Measurements from ENCODE around the gene ERMP1.
"Not testable (repeated sequence)": the region's sequence is repeated elsewhere in the genome, so short reads cannot be mapped to it uniquely, and the experiment has no call there.

The ERMP1 gene

GRCh38 chr9:5832538-5833529 is at the start of gene ERMP1:
Gene ERMP1, minus strand, starts transcription at chr9:5833117. Its CDS starts 90 bp downstream, at chr9:5833027.
- DNase-seq = peak; percentile 60

GRCh38 chr9:5882244-5883012 is 49.5 kb upstream of the ERMP1 start:
- not testable (repeated sequence) for DNase-seq

DNA sequence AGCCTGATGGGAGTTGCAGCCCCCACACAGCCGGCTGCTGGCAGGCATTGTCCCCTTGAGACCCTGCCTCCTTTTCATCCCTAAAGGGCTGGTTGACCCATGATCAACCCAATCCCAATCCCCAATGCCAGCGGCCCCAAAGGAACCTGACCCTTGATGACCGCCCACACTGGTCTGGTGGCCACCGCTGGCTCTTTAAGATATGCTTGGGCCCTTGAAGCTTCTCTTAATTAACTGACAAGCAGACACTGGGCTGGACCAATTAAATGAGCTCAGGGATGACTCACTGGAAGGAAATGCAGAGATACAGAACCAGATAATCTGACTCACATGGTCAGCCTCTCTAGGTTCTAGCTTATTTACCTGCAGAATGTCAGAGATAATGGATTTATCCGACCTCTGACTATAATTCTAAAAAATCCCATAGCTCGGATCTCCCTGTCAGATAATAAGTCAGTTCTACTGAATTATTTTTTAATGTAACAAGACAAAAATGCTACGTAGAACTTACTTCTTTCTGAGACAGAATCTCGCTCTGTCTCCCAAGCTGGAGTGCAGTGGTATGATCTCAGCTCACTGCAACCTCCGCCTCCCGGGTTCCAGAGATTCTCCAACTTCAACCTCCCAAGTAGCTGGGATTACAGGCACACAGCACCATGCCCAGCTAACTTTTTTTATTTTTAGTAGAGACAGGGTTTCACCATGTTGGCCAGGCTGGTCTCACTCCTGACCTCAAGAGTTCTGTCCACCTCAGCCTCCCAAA is 46.7 kb upstream of the ERMP1 start:
- DNase-seq = no peak

DNA sequence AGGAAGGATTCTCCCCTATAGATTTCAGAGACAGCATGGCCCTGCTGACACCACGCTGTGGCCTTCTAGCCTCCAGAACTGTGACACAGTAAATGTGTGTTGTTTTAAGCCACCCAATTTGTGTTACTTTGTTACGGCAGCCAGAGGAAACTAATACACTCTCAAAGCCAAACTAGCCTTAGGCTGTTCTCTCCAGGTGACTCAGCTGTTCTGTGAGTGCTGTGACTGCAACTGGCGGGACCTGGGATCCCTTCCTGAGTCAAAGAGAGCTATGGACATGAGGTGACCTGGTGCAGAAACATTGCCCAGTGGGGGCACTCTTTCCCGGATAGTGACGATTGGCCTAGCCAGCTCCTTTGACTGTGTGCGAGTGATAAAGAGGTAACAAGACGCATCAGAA is 43.8 kb upstream of the ERMP1 start:
- DNase-seq = no peak

- DNase-seq = no peak
Observed at GRCh38 chr9:5876026-5876425, 43.1 kb upstream of the ERMP1 start.

GRCh38 chr9:5874048-5874447 is 41.1 kb upstream of the ERMP1 start:
- DNase-seq = no peak

- DNase-seq = no peak
Observed at GRCh38 chr9:5873439-5873838, 40.5 kb upstream of the ERMP1 start.

GRCh38 chr9:5872511-5872910 is 39.6 kb upstream of the ERMP1 start:
- DNase-seq = no peak

DNA sequence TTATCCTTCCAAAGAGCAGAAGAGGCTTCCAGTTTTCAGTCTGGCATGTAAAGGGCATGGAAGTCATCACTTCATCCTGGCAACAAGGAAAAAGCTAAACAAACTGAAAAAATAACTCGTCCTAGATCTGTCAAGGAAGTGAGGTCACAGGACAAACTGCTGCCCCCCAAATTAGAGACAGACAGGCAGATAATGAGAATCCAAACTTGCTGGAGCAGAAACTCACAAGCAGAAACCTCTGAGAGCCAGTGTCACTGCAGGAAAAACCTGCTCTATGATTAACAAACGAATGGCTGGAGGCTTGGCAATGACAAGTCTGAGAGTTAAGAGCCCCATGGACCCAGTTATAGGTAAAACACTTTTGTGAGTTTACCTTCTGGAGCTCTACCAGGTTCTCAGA is 38.9 kb upstream of the ERMP1 start:
- no peak for DNase-seq

DNA sequence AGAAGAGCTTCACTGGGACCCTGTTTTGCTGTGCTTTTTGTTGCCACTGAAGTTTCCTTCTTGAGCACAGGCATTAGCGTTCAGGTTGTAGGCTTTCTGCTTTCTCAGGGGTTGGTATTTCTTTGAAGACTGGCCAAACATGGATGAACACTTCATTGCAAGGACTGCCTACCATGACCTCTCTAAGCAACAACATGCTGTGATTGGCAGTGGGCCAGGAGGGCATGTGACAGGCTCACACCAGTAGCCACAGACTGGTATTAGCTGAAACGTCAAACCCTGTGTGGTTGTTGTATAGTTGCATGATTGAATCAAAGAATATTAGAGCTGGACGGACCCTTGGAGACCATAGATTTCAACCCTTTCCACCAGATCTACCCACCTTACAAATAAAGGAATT is 37.8 kb upstream of the ERMP1 start:
- no peak for DNase-seq

GRCh38 chr9:5870020-5870339 is 37.1 kb upstream of the ERMP1 start:
- DNase-seq = no peak

GRCh38 chr9:5869315-5870019 is 36.5 kb upstream of the ERMP1 start:
- DNase-seq = no peak

GRCh38 chr9:5868235-5868634 is 35.3 kb upstream of the ERMP1 start:
- no peak for DNase-seq

GRCh38 chr9:5866685-5867084 is 33.8 kb upstream of the ERMP1 start:
- DNase-seq = no peak

DNA sequence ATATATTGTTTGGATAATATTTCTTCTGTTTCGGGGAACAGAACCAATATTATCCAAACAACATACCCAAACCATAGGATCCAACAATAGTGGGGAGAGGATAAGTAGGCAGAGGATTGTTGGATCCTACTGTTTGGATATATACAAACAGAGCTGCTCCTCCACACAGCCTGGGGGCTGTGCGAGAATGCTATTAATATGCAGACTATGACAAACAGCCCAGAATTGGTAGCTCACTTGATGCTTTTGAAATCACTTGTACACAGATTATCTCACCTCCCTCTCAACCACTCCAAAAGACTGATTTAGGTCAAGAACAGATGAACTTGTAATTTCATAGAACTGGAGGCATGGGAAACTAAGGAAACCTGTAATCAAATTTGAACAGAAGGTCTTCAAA is 33.4 kb upstream of the ERMP1 start:
- no peak for DNase-seq

DNA sequence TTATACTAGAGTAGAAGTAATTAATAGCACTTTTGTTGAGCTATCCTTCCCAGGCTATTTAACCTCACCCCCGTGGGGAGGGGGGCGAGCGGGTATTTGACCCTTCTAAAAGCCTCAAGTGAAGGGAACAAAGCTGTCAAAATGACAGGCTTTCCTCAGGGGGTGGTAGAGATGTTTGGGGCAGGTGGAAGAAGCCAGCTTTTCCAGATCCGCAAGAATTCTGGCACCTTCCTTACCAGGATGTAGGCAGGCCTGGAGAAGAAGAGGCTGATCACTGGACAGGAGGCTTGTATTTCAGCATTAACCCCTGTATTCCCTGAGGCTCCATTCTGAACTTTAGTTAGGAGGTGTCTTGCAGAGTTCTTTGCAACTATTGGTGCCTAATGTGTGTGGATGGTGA is 31.5 kb upstream of the ERMP1 start:
- no peak for DNase-seq

GRCh38 chr9:5863092-5863746 is 30.3 kb upstream of the ERMP1 start:
- DNase-seq = no peak

GRCh38 chr9:5858833-5859232 is 25.9 kb upstream of the ERMP1 start:
- DNase-seq = no peak

DNA sequence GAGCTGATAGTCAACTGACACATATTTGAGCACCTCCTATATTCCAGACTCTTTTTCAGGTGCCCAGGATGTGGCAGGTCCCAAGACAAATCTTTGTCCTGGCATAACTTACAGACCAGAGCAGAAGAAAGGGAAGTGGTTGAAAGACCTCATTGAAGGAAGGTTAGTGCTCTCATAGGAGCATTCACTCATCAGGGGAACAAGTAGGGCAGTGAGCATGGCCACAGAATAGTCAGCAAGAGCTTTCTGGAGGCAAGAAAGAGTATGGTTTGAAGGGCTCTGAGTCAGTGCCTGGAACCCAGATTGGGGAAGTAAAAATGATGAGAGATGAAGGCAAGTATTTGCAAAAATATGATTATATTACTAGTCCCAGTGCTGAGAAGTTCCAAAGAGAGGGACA is 25.0 kb upstream of the ERMP1 start:
- DNase-seq = no peak

DNA sequence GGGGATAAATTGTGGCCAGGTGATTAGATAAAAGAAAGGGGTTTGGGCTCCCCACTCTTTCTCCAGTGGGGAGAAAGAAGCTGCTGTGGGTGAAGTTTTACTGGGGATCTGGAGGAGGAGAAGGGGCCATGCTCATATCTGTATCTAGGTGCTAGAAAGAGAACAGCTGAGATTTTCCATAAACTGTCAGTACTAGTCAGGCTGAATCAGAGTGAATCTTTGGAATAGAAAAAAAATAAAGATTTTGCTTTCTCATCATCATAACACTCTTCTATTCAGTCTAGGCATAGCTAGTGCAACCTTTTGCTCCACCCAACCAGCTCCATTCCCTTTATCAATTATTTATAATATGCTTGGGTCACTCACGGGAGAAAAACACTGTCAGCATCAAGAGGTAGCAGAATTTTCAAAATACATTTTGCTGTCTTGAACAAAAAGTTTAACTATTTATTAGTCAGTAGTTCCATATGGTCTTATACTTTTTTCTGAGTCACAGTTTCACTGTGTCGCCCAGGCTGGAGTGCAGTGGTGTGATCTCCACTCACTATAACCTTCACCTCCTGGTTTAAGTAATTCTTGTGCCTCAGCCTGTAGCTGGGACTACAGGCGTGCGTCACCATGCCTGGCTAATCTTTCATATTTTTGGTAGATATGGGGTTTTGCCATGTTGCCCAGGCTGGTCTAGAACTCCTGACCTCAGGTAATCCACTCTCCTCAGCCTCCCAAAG is 21.3 kb upstream of the ERMP1 start:
- DNase-seq = no peak

GRCh38 chr9:5853617-5854016 is 20.7 kb upstream of the ERMP1 start:
- no peak for DNase-seq
